ENCODE data around the gene CNTNAP5. TPM values are rescaled to one million over a fixed set of nuclear protein-coding genes. Genes with fewer than 3 reads are reported as not detected.

Gene CNTNAP5
- total and polyA plus RNA-seq, 7 donors: not detected

DNA sequence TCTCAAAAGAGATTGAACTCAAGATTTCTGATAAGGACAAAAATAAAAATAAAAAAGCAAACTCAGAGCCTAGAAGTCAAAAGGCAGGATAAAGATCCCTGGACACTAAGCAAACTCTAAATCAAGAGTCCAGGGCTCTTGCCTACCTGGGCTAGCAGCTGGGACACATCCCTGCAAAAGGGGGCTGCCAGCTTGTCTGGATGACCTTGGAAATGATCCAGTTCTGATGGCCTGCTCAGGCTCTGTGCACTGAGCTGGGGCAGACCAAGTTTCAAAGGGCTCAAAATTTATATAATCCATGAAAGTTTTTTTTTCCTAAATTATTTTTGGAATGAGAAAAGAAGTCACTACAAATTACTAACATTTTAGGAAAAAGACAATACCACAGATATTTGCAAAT is 557.3 kb downstream of the CNTNAP5 start:
- H3K27me3 ChIP-seq (ENCODE audit: insufficient read depth in 3 of 3, low read length in 2 of 3): no peaks in the 10 kb centered on the region
- ATAC-seq (no peak), DNase-seq (no peak)
- no peak overlapping the region for H3K27ac ChIP-seq
- H3K4me1 ChIP-seq: no peaks in the 10 kb centered on the region
- no peaks in the 10 kb centered on the region for H3K9me3 ChIP-seq
- no peak overlapping the region for H3K4me3 ChIP-seq
- intact Hi-C loops (cut with DNase I): no loop called here
- TF ChIP-seq, protein P1, sequence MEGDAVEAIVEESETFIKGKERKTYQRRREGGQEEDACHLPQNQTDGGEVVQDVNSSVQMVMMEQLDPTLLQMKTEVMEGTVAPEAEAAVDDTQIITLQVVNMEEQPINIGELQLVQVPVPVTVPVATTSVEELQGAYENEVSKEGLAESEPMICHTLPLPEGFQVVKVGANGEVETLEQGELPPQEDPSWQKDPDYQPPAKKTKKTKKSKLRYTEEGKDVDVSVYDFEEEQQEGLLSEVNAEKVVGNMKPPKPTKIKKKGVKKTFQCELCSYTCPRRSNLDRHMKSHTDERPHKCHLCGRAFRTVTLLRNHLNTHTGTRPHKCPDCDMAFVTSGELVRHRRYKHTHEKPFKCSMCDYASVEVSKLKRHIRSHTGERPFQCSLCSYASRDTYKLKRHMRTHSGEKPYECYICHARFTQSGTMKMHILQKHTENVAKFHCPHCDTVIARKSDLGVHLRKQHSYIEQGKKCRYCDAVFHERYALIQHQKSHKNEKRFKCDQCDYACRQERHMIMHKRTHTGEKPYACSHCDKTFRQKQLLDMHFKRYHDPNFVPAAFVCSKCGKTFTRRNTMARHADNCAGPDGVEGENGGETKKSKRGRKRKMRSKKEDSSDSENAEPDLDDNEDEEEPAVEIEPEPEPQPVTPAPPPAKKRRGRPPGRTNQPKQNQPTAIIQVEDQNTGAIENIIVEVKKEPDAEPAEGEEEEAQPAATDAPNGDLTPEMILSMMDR (IDR thresholded peaks at IDR 0.05): no peak
- H3K36me3 ChIP-seq (ENCODE audit: insufficient read depth in 1 of 2, low read depth in 1 of 2): no peaks in the 10 kb centered on the region

DNA sequence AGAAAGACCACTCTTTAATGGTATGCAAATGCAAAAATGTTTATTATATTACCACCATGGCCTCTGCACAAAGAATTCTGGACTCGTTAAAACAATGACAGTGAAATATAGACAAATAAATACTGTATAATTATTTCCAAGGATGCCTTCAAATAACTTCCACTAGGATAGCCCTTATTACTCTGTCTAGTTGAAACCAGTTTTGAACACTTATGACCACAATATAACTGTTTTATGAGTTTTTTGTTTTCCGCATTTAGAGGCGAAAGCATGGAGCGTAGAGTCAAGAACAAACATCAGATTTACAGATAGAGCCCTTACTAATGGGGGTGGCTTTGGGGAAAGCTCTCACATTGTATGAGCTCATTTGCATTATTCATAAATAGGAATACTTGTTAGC is 559.5 kb downstream of the CNTNAP5 start:
- DNase-seq (no peak), ATAC-seq (no peak)
- no peaks in the 10 kb centered on the region for H3K36me3 ChIP-seq (ENCODE audit: insufficient read depth in 1 of 2, low read depth in 1 of 2)
- intact Hi-C loops (cut with DNase I): no loop called here
- WGBS, 3 donors: 96 to 98% (median 96%) methylated on average over 4 of the region's 4 CpGs
- no peak overlapping the region for H3K27ac ChIP-seq
- no peaks in the 10 kb centered on the region for H3K27me3 ChIP-seq (ENCODE audit: insufficient read depth in 3 of 3, low read length in 2 of 3)
- H3K4me1 ChIP-seq: no peaks in the 10 kb centered on the region
- no peaks in the 10 kb centered on the region for H3K9me3 ChIP-seq
- TF ChIP-seq, protein P1 (IDR thresholded peaks at IDR 0.05): no peak
- H3K4me3 ChIP-seq: no peak overlapping the region

- H3K9me3 ChIP-seq: no peaks in the 10 kb centered on the region
- 52 to 63% (median 61%) methylated on average over 1 of the region's 1 CpG for WGBS, 3 donors
- TF ChIP-seq, protein P1 (IDR thresholded peaks at IDR 0.05): no peak
- no peaks in the 10 kb centered on the region for H3K27me3 ChIP-seq (ENCODE audit: insufficient read depth in 3 of 3, low read length in 2 of 3)
- no peak for DNase-seq
- intact Hi-C loops (cut with DNase I): no loop called here
- no peak overlapping the region for H3K4me3 ChIP-seq
- no peak for ATAC-seq
- H3K36me3 ChIP-seq (ENCODE audit: insufficient read depth in 1 of 2, low read depth in 1 of 2): no peaks in the 10 kb centered on the region
- no peaks in the 10 kb centered on the region for H3K4me1 ChIP-seq
- no peak overlapping the region for H3K27ac ChIP-seq
These were observed 560.2 kb downstream of the CNTNAP5 start for GRCh38 chr2:124585277-124585676.

DNA sequence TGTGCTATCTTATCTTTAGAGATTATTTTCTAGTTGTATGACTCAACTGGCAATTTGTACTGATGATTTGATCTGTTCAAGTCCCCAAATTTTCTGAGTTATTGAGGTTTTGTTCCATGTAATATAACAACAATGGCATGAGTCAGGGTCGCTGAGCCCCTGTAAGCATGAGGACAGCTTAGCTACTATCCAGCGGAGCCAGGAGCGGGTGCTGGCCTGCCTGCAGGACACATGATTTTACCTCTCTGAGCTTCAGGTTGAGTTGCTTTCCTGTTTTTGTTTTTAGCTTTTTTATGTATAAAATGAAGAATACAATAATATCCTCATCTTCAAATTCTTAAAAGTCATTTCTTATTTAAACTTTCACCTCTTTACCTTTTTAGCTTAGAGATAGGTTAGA is 561.1 kb downstream of the CNTNAP5 start:
- Histone ChIP-seq H3K36me3 (ENCODE audit: insufficient read depth in 1 of 2, low read depth in 1 of 2) (no peaks in the 10 kb centered on the region), H3K9me3 (no peaks in the 10 kb centered on the region), H3K4me1 (no peaks in the 10 kb centered on the region), H3K4me3 (no peak overlapping the region), H3K27me3 (ENCODE audit: insufficient read depth in 3 of 3, low read length in 2 of 3) (no peaks in the 10 kb centered on the region), H3K27ac (no peak overlapping the region)
- ATAC-seq (no peak), DNase-seq (no peak)
- WGBS, 3 donors: 92 to 97% (median 96%) methylated on average over 3 of the region's 3 CpGs
- TF ChIP-seq, protein P1 (IDR thresholded peaks at IDR 0.05): no peak
- intact Hi-C loops (cut with DNase I): no loop called here

- no peak overlapping the region for H3K4me3 ChIP-seq
- WGBS, 3 donors: 87 to 100% (median 91%) methylated on average over 2 of the region's 2 CpGs
- no peaks in the 10 kb centered on the region for H3K9me3 ChIP-seq
- no peak overlapping the region for H3K27ac ChIP-seq
- no peak for DNase-seq
- no peaks in the 10 kb centered on the region for H3K36me3 ChIP-seq (ENCODE audit: insufficient read depth in 1 of 2, low read depth in 1 of 2)
- no peak for ATAC-seq
- TF ChIP-seq, protein P1 (IDR thresholded peaks at IDR 0.05): no peak
- intact Hi-C loops (cut with DNase I): no loop called here
- H3K4me1 ChIP-seq: no peaks in the 10 kb centered on the region
- H3K27me3 ChIP-seq (ENCODE audit: insufficient read depth in 3 of 3, low read length in 2 of 3): no peaks in the 10 kb centered on the region
These were observed 561.7 kb downstream of the CNTNAP5 start for GRCh38 chr2:124586835-124587234.

Data from psoas muscle (tissue), 8 donors.